Inflammatory macrophage (primary cell): ENCODE measurements around the gene AKT3.

Experiments
- DNase-seq, 2 donors: peaks; one replicate each; pipeline ENCODE4 v3.0.0-alpha.2; 2020 to 2022

Gene AKT3

DNA sequence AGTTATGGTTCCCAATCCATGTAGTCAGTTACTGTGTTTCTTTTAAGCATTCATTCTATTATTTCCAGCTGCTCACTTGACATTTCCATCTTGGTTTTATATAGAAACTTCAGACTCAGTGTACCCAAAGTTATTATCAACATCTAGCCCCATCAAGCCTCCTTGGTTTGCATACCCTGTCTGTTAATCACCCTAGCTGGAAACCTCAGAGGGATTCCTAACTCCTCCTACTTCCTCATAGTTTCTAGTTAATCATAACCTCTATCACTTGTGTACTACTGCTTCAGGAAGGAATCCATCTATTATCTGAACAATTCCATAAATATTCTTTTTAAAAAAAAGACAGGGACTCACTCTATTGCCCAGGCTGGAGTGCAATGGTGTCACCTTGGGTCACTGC lies 300.9 kb downstream of the AKT3 start:
- DNase-seq, result no peak

DNA sequence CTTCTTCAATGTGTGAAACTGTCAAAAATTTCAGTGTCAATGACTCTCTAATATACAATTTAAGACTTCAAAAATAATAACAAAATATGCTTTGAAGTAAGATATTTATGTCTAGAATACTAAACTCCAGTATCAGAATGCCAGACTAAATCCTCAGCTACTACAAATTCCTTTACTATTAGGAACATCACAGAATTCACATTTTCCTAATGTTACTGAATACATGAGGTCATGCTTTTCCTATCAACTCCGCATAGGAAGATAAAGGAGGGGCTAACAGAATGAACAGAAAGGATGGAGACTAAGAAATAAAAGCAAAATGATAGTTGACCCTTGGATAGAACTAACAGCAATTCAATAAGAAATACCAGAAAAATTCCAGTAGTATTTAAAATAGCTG lies 301.5 kb downstream of the AKT3 start:
- no peak for DNase-seq

DNA sequence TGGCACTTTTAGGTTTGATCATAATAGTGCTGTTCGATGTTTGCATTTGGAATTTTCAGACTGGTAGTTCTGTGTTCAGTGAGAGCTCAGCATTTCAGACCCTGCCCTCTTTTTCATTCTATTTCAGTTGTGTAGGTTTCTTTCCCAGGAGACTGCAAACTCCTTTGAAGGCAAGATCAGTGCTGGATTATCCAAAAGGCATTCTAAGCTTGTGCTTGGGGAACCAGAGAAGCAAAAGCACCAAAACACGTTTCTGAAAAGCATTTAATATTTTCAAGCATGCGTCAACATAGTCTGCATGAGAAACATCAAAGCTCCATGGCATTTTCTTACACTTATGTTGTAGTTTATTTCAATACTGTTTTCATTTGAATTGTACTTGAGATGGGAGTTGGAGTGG lies 302.2 kb downstream of the AKT3 start:
- DNase-seq, result no peak

DNA sequence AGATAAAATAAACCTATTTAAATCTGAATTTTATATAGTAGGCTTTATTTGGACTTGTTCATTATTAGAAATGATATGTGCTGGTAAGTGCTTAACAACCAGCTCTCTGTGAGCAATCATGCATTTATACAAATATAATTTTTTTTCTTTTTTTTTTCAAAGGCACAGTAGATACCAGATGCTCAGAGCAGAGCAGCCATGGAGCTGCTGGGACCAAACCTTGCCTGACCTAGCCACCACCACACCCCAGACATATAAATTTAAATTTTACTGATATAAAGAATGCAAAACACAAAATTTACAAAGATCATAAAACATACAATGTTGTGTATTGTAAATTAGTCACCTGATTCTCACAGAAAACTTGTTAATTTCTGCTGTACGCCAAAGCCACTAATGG lies 303.6 kb downstream of the AKT3 start:
- no peak for DNase-seq

DNA sequence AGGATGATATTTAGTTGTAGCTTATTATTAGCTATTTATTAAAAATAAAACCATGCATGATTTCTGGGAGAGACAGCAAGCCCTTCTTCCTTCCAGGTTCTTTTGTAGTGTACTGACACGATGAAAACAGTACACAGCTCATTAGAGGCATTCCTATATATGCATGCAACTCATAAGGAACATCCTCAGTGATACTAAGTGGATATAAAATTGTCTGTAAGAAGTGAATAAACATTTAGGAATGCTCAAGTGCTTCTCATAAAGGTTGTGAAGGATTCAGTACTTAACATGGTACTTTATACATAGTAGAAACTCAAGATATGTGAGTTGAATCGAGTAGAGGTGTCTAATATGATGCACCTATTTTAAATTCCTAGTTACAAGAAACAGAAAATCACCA lies 306.5 kb downstream of the AKT3 start:
- DNase-seq, result no peak

DNA sequence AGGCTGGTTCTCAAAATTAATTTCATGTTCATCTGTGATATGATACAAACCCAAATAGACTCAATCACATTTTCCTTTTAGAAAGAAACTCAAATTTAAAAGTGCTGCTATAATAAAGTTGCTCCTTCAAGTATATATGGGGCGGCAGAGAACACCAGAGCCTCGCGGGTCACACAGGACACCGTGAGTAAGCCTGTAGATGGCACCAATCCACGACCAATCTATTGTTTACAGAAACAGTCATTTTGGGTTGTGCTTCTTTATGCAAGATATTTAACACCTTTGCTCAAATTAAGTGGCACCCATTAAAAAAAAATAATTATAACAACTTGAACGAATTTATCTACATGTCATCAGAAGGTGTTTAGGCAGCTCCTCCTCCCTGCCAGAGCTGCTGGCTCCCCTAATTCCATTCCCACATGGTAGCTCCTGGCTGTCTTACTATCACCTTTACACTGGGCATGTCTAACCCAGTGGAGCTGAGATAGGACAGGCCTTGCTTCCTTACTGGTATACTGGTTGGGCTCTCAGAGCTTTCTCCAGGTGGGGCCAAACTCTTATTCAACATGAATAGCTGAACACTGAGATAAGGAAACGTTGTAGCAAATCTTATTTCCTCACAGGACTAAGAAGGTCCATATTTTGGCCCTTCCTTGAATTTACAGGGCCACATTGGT lies 307.2 kb downstream of the AKT3 start:
- no peak for DNase-seq

DNA sequence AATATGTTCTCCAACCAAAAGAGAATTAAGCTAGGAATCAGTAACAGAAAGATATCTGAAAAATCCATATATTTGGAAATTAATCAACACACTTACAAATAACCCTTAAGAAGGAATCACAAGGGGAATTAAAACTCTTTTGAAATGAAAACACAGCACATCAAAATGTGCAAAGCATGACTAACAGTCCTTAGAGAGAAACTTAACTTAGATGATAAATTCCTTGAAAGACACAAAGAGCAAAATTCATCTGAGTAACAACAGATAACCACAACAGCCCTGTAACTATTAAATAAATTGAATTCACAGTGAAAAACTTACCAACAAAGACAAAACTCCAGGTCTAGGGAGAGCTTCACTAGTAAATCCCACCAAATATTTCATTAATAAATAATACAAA lies 310.4 kb downstream of the AKT3 start:
- no peak for DNase-seq

DNA sequence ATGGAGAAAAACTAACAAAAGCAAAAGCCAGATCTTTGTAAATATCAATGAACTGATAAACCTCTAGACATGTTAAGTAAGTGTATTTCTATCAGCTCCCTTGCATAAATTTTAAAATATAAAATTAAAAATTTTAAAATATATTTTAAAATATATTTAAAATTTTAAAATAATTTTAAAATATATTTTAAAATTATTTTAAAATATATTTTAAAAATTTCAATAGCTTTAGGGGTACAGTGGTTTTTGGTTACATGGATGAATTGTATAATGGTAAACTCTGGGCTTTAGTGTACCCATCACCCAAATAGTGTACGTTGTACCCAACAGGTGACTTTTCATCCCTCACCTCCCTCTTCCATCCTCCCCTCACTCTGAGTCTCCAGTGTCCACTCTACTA lies 315.0 kb downstream of the AKT3 start:
- DNase-seq, result no peak

DNA sequence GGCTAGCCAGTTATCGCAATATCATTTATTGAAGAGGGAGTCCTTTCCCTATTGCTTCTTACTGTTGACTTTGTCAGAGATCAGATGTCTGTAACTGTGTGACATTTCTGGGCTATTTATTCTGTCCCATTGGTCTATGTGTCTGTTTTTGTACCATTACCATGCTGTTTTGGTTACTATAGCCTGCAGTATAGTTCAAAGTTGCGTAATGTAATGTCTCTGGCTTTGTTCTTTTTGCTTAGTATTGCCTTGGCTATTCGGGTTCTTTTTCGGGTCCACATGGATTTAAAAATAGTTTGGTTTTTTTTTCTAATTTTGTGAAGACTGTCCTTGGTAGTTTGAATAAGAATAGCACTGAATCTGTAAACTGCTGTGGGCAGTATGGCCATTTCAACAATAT lies 320.5 kb downstream of the AKT3 start:
- DNase-seq, result no peak

DNA sequence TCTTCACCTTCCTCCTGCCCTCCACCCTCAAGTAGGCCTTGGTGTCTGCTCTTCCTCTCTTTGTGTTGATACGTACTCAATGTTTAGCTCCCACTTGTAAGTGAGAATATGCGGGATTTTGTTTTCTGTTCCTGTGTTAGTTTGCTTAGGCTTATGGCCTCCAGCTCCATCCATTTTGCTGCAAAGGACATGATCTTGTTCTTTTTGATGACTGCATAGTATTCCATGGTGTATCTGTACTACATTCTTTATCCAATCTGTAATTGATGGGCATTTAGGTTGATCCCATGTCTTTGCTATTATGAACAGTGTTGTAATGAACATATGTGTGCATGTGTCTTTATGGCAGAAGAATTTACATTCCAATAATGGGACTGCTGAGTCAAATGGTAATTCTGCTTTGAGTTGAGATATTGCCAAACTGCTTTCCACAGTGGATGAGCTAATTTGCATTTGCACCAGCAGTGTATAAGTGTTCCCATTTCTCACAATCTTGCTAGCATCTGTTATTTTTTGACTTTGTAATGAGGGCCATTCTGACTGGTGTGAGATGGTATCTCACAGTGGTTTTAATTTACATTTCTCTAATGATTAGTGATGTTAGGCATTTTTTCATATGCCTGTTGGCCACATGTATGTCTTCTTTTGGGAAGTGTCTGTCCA lies 321.5 kb downstream of the AKT3 start:
- no peak for DNase-seq

DNA sequence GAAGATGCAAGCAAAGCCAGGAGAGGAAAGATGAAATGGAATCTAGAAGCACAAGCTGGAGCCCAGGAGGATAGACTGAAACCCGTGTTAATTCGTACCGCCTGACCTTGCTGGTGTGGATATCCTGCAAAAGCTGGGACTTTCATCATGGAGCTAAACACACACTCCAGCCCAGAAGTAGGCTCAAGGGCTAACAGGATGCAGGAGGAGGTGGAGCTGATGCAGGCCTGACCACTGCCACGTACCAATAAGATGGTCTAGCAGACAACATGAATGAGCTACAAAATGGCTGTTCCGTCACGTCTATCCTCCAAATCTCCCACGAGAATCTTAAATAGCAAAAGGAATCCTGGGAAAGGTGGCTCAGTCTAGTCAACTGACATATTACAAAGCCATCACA lies 323.9 kb downstream of the AKT3 start:
- no peak for DNase-seq

DNA sequence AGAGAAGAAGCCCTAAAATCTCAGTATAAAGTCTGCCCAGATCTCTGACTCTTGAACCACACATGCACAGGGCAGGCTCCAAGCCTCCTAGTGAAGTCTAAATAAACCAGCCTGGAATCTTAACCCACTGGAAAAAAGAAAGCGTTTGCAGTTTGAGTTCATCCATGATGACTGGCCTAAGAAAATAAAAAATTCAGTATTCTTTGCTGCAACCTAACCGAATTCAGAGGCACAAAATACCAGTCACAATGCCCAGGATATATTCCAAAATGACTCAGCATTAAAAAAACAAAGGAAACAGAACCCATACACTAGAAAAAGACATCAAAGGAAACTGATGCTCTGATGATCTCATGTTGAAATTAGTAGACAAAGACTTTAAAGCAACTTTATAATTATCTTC lies 325.0 kb downstream of the AKT3 start:
- no peak for DNase-seq

DNA sequence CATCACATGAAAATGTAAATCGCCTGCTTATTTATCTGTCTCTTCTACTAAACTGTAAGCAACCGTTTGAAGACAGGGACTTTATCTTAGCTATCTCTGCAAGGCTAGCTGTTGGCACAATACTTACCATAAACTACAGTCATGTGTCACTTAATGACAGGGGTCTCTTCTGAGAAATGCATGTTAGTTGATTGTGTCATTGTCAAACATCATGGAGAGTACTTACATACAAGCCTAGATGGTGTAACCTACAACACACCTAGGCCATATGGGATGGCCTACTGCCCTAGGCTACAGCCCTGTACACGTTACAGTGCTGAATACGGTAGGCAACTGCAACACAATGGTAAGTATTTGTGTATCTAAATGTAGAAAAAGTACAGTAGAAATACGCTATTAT lies 326.3 kb downstream of the AKT3 start:
- DNase-seq, result no peak

DNA sequence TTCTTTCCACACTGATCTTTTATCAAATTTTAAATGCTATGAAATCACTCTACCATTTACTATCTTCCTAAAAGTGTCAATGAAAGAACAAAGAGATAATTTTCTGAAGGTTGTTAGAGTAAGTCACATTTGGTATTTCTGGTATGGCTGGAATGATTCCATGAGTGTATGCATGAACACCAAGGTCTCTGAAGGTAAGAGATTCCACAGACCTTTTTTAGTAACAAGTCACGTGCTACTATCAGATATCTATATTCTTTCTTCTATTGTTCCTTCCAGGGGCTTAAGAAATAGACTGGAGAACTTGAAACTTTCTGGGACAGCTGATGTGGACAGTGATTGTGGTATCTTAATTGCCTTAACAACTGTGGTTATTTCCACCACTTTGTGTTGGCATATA lies 329.2 kb downstream of the AKT3 start:
- no peak for DNase-seq

DNA sequence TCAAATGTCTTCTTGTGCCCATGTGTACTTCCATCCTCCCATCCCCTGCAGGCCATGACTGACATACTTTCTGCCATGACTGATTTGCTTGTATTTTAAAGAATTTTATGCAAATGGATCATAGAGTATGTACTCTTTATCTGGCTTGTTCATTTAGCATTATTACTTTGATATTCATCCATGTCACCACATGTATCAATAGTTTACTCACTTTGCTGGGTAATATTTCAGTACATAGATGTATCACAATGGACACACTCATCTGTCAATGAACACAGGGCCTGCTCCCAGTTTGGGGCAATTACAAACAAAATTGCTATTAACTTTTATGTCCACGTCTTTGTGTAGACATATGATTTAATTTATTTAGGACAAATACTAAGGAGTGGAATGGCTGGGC lies 335.1 kb downstream of the AKT3 start:
- no peak for DNase-seq

DNA sequence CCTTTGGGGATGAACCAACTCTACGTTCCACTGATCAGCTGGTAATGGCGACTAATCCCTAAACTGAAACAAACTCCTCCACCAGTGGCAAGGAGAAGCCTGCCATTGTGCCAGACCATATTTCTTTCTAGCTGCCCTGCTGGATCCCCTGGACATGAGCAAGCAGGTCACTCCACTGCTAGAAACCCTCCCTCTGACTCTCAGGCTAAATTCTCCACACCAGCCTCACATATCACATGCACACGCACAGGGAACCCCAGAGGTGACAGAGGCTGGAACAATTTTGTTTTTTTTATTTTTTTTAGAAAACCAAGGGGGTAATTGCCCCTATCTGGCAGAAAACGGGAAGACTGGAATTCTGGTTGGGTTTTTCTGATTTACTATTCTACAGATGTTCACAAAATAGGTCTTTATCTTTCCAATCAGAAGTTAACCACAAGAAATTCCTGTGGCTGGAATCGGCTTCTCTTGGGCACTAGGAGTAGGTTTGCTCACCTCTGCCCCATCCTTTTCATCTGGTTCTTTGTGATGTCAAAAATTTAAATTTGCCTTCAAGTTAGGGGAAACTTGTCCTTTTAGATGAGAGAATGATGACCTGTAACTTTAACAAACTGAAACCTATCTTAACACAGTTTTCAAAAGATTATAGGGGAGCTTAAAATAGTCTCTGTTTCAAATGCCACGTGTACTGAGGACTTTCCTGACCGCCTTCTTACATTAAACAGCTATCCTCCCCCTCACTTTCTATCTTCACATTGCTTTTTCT lies 336.1 kb downstream of the AKT3 start:
- DNase-seq, result no peak

DNA sequence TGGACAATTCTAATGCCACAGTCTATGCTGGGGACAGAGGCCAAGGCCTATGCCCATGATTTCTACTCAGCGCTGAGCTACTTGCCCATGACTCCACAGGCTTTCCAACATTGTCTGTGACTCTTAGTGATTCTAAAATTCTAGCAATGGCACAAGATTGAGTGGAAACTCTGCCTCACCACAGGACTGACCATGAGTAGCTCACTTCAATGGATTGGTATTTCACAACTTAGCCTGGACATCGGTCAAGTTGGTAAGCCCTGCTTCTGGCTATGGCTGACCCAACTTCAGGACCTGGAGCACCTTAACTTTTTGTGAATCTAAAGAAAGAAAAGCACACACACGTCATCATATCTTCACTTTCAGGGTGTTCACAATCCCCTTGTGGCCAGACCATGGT lies 339.1 kb downstream of the AKT3 start:
- DNase-seq, result no peak

DNA sequence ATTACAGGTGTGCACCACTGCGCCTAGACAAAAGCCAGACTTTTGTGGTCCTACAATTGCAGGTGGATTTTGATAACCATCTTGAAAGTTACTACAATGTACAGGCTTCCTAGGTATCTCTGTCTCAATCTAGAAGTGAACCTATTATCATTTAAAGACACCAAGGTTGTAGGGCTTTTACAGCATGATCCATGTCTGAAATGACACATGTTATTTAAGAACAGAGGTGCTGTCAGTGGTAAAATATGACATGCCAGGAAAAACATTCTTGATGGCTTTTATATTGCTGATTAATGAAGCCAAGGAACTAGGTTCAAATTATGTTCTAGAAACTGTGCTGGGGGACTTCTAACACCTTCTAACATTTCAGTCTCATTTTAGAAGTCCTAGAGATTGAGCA lies 341.1 kb downstream of the AKT3 start:
- DNase-seq, result no peak

DNA sequence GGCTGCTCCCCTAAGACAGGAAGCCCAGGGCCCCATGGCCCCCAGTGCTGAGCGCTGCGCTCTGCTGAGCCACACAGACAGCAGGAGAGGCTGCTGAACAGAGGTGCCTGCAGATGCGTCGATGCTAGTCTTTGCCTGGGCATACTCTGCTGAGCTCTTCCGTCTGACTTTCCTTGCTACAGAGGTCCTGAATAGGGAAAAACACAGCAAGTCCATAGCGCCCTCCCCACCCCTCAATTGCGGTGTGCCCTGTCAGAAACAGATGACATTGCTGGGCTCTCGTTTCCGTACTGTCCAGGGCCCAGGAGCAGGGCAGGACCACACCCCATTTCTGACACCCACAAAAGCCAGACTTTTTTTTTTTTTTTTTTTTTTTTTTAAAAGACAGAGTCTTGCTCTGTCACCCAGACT lies 341.7 kb downstream of the AKT3 start:
- DNase-seq, result no peak

DNA sequence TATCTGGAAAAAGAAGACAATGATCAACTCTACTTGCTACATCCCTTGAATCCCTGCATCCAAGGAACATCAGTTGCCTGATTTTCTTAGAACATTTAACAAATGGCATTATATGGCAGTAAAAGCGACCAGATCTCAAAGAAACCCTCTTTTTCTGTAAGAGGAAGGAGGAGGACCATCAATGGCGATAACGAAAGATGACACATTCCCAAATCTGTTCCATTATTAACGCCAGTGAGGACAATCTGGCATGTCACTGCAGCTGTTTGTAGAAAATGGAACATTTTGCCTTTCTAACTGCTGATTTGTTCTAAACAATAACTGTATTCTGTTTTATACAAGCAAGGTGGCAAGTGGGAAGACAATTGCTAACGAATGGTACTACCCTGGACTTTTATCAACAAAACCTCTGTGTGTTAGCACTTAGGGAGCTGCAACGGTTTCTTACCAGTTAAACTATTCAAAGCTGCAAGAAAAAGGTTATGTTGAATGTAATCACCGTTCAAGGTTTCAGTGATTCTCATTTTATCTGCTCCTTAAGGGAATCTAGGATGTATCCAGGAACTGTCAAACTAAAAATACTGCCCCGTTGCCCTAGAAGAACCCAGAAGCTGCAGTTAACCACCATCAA lies 342.3 kb downstream of the AKT3 start:
- no peak for DNase-seq

DNA sequence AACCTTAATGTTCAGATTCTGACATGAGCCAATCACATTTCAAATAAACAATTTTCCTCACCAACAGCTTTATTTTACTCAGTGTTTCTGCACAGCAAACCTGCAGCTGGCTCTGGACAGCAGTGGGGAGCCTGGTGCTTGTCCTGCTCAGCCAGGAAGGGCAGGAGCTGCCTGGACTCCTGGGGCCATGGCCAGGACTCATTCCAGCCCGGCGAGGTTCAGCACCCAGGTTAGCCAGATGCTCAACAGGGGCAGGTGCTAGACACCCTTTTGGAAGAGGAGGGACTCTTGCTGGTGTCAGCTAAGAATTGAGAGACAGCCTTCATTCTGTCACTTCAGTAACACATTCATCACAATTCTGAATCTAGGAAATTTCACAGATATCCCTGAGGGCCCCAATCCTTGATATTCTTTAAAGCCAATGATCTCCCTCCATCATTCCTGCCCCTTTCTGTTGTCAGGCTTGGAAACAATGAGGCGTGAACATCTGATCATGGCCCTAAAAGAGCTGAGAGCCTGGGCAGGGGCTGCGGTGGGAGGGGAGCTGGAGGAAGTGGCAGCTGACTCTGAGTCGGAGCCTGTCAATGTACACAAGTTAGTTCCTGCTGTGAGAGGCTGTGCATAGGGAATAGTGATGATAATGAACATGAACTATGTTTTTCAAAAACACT lies 342.9 kb downstream of the AKT3 start:
- peak; percentile 52 to 76 for DNase-seq

DNA sequence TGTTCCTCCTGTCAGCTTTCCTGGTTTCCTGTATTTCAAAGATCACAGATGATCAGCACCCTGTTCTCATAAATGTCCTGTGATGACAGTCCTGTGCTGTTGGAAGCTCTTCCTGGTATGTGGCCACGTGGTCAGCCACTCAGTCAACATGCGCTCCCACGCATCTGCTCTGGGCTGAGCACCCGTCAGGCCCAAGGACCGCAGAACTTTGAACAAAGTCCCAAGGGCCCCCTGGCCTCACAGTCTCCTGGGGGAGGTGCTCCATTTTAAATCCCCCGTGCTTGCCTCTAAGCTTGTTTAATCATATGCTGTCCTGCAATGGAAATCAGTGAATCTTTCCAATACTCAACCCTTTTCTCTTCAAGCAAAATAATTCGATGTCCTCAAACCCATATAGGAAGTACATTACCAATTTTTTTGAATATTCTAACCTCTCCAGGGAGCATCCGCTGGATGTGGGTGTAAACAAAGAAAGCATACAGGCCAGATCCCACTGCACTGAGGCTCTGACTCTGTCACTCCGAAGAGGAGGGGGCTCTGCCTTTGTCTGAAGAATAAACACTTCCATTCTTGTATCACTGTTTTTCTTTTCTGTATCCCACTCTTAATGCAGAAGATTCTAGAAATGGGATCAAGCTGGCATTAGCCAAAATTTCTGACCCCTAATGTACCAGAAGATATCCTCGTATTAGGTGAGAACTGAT lies 343.9 kb downstream of the AKT3 start:
- peak in 1 of 2 donors; percentile 20 for DNase-seq
